ENCODE results near the gene FAM171A1. TPM values are rescaled to one million over a fixed set of nuclear protein-coding genes. Genes with fewer than 3 reads are reported as not detected.

Gene FAM171A1
- total RNA-seq, 1 experiment from 2014 or later = 26.3 TPM

GRCh38 chr10:15352836-15353235, 18.3 kb downstream of the FAM171A1 start:
- Mint-ChIP-seq H3K9me3 (ENCODE audit: unreplicated experiment) (no peaks in the 10 kb centered on the region), H3K4me3 (ENCODE audit: unreplicated experiment) (no peak overlapping the region), H3K36me3 (ENCODE audit: insufficient read depth, unreplicated experiment) (no peaks in the 10 kb centered on the region), H3K27me3 (ENCODE audit: insufficient read depth, unreplicated experiment) (no peaks in the 10 kb centered on the region), H3K4me1 (ENCODE audit: low read depth, unreplicated experiment) (peaks cover 19% of the 10 kb centered on the region), H3K27ac (ENCODE audit: unreplicated experiment) (no peak overlapping the region)
- H3K4me1 ChIP-seq = peaks cover 11% of the 10 kb centered on the region
- TF ChIP-seq CTCF (IDR thresholded peaks at IDR 0.05; ENCODE audit: insufficient read depth in 1 of 2, low read depth in 1 of 2, low read length in 1 of 2, severe bottlenecking in 1 of 2, unreplicated experiment in 1 of 2) = no peak
- no TSS peak for BruUV-seq (replicated peaks)
- ChIA-PET CTCF (no interaction called here), POLR2A (no interaction called here)
- no peak for DNase-seq
- intact Hi-C loops (cut with micrococcal nuclease; ENCODE audit: unreplicated experiment) = no loop called here
- H3K4me3 ChIP-seq (ENCODE audit: low read depth, low read length) = no peak overlapping the region
- H3K9me3 ChIP-seq = no peaks in the 10 kb centered on the region
- H3K36me3 ChIP-seq (ENCODE audit: control insufficient read depth, insufficient read depth, low read length) = no peaks in the 10 kb centered on the region
- H3K27me3 ChIP-seq (replicated peaks; ENCODE audit: control insufficient read depth, insufficient read depth, low read length) = no peaks in the 10 kb centered on the region

- Mint-ChIP-seq H3K36me3 (ENCODE audit: insufficient read depth, unreplicated experiment) (no peaks in the 10 kb centered on the region), H3K27ac (ENCODE audit: unreplicated experiment) (no peak overlapping the region), H3K9me3 (ENCODE audit: unreplicated experiment) (no peaks in the 10 kb centered on the region), H3K27me3 (ENCODE audit: insufficient read depth, unreplicated experiment) (no peaks in the 10 kb centered on the region), H3K4me3 (ENCODE audit: unreplicated experiment) (no peak overlapping the region), H3K4me1 (ENCODE audit: low read depth, unreplicated experiment) (peaks cover 19% of the 10 kb centered on the region)
- POLR2A ChIA-PET = no interaction called here
- intact Hi-C loops (cut with micrococcal nuclease; ENCODE audit: unreplicated experiment) = no loop called here
- H3K36me3 ChIP-seq (ENCODE audit: control insufficient read depth, insufficient read depth, low read length) = no peaks in the 10 kb centered on the region
- H3K9me3 ChIP-seq = no peaks in the 10 kb centered on the region
- CTCF ChIA-PET = no interaction called here
- peaks cover 11% of the 10 kb centered on the region for H3K4me1 ChIP-seq
- H3K4me3 ChIP-seq (ENCODE audit: low read depth, low read length) = no peak overlapping the region
- no peaks in the 10 kb centered on the region for H3K27me3 ChIP-seq (replicated peaks; ENCODE audit: control insufficient read depth, insufficient read depth, low read length)
- no TSS peak for BruUV-seq (replicated peaks)
- DNase-seq = no peak
- TF ChIP-seq CTCF (IDR thresholded peaks at IDR 0.05; ENCODE audit: insufficient read depth in 1 of 2, low read depth in 1 of 2, low read length in 1 of 2, severe bottlenecking in 1 of 2, unreplicated experiment in 1 of 2) = no peak
Observed at GRCh38 chr10:15352201-15352600, 18.9 kb downstream of the FAM171A1 start.

GRCh38 chr10:15351099-15351820, 19.8 kb downstream of the FAM171A1 start:
- TF ChIP-seq CTCF (IDR thresholded peaks at IDR 0.05; ENCODE audit: insufficient read depth in 1 of 2, low read depth in 1 of 2, low read length in 1 of 2, severe bottlenecking in 1 of 2, unreplicated experiment in 1 of 2) = no peak
- Mint-ChIP-seq H3K27ac (ENCODE audit: unreplicated experiment) (no peak overlapping the region), H3K27me3 (ENCODE audit: insufficient read depth, unreplicated experiment) (no peaks in the 10 kb centered on the region), H3K36me3 (ENCODE audit: insufficient read depth, unreplicated experiment) (no peaks in the 10 kb centered on the region), H3K4me3 (ENCODE audit: unreplicated experiment) (no peak overlapping the region), H3K9me3 (ENCODE audit: unreplicated experiment) (no peaks in the 10 kb centered on the region), H3K4me1 (ENCODE audit: low read depth, unreplicated experiment) (peaks cover 19% of the 10 kb centered on the region)
- intact Hi-C loops (cut with micrococcal nuclease; ENCODE audit: unreplicated experiment) = no loop called here
- DNase-seq = no peak
- CTCF ChIA-PET = no interaction called here
- BruUV-seq (replicated peaks) = no TSS peak
- no peak overlapping the region for H3K4me3 ChIP-seq (ENCODE audit: low read depth, low read length)
- no peaks in the 10 kb centered on the region for H3K36me3 ChIP-seq (ENCODE audit: control insufficient read depth, insufficient read depth, low read length)
- H3K4me1 ChIP-seq = peaks cover 11% of the 10 kb centered on the region
- no peaks in the 10 kb centered on the region for H3K27me3 ChIP-seq (replicated peaks; ENCODE audit: control insufficient read depth, insufficient read depth, low read length)
- H3K9me3 ChIP-seq = no peaks in the 10 kb centered on the region
- POLR2A ChIA-PET = no interaction called here
